Thymus (tissue), 11 donors: ENCODE measurements around the gene SHISA7. TPM values are rescaled to one million over a fixed set of nuclear protein-coding genes. Genes with fewer than 3 reads are reported as not detected.
"Not testable (repeated sequence)": the region's sequence is repeated elsewhere in the genome, so short reads cannot be mapped to it uniquely, and the experiment has no call there.

Source experiments
- DNase-seq, 9 donors: peaks; one replicate each; pipeline ENCODE4 v3.0.0-alpha.2; 2013; ENCODE audit warnings: low spot score in 9 of 9, low read depth in 6 of 9, missing footprints in 1 of 9
- H3K27ac ChIP-seq, 2 donors: one replicate each; pipeline ENCODE4 v1.5.1; 2013; ENCODE audit warnings: control low read depth in 1 of 2, low read depth in 1 of 2, low read length in 1 of 2, mild to moderate bottlenecking in 1 of 2, moderate library complexity in 1 of 2
- H3K27me3 ChIP-seq, 2 donors: one replicate each; pipeline ENCODE4 v1.5.1; 2013; ENCODE audit warnings: low read length in 1 of 2; ENCODE audit not compliant: control insufficient read depth in 2 of 2, insufficient read depth in 1 of 2
- H3K36me3 ChIP-seq, 2 donors: one replicate each; pipeline ENCODE4 v1.5.1; 2013; ENCODE audit warnings: low read length in 1 of 2, mild to moderate bottlenecking in 1 of 2, moderate library complexity in 1 of 2; ENCODE audit not compliant: control insufficient read depth in 2 of 2, insufficient read depth in 2 of 2
- H3K4me1 ChIP-seq, 2 donors: one replicate each; pipeline ENCODE4 v1.5.1; 2013; ENCODE audit warnings: low read length in 2 of 2; ENCODE audit not compliant: control insufficient read depth in 2 of 2, insufficient read depth in 2 of 2
- H3K4me3 ChIP-seq, 2 donors: one replicate each; pipeline ENCODE4 v1.5.1; 2013; ENCODE audit warnings: low read length in 2 of 2, control low read depth in 1 of 2, mild to moderate bottlenecking in 1 of 2
- H3K9me3 ChIP-seq, 2 donors: one replicate each; pipeline ENCODE4 v1.5.1; 2013; ENCODE audit warnings: low read length in 1 of 2, mild to moderate bottlenecking in 1 of 2; ENCODE audit not compliant: control insufficient read depth in 2 of 2, insufficient read depth in 1 of 2
- WGBS: extraction: QIAGEN DNeasy Blood & Tissue Kit; methylation state at CpG from one replicate; pipeline ENCODE4 v1.1.7; 2013; 5-methylcytosine and 5-hydroxymethylcytosine counted together
- polyA plus RNA-seq: library from polyadenylated mRNA; stranded (reverse); fragments of 200-250 nt; gene quantifications from one replicate; pipeline ENCODE4 v1.2.3, GENCODE V29; 2013
- total RNA-seq: library from RNA; stranded (reverse); fragments of 120-200 nt; gene quantifications from one replicate; pipeline ENCODE4 v1.2.4, GENCODE V29; 2013
- donor health status: healthy.

Gene SHISA7
- total and polyA plus RNA-seq, 2 donors: 0.05 to 0.11 TPM

GRCh38 chr19:55451965-55452748 lies 9.1 kb upstream of the SHISA7 start:
- Histone ChIP-seq H3K4me1 (peaks cover 13 to 15% of the 10 kb centered on the region in 2 donors), H3K27me3 (peaks cover 28 to 63% of the 10 kb centered on the region in 2 donors), H3K27ac (no peak overlapping the region), H3K36me3 (peaks cover 0 to 4% of the 10 kb centered on the region in 2 donors), H3K4me3 (peak overlapping the region; percentile 18 to 49), H3K9me3 (no peaks in the 10 kb centered on the region)
- DNase-seq: peak in 4 of 9 donors; percentile 41 to 72 (median 52)
- WGBS: 5% methylated on average over 57 of the region's 57 CpGs

GRCh38 chr19:55451163-55451964 lies 8.3 kb upstream of the SHISA7 start:
- no peaks in the 10 kb centered on the region for H3K9me3 ChIP-seq
- H3K27ac ChIP-seq: no peak overlapping the region
- DNase-seq: peak in 1 of 9 donors; percentile 34
- H3K4me1 ChIP-seq: peaks cover 13 to 15% of the 10 kb centered on the region in 2 donors
- peak overlapping the region; percentile 18 to 49 for H3K4me3 ChIP-seq
- WGBS: 3% methylated on average over 80 of the region's 80 CpGs
- H3K36me3 ChIP-seq: peaks cover 0 to 4% of the 10 kb centered on the region in 2 donors
- H3K27me3 ChIP-seq: peaks cover 32 to 71% of the 10 kb centered on the region in 2 donors

DNA sequence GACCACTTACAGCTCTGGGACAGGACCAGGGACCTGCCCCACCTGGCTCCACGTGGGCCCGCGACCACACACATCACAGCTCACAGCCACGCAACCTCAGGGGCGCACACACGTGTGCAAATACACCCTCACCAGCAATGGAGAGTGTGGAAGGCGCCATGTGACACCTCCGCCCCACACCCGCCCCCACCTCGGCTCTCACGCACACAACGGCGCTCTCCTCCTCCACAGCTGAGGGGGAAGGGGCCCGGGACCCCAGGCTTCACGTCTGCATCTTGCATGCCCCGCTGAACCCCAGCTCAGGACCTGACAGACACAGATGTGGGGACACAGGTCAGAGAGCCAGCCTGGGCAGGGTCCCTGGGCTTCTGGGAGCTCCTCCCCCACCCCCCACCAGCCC lies 6.4 kb upstream of the SHISA7 start:
- Histone ChIP-seq H3K27me3 (peaks cover 45 to 88% of the 10 kb centered on the region in 2 donors), H3K9me3 (no peaks in the 10 kb centered on the region), H3K4me1 (peaks cover 13 to 15% of the 10 kb centered on the region in 2 donors), H3K36me3 (no peaks in the 10 kb centered on the region), H3K27ac (no peak overlapping the region), H3K4me3 (no peak overlapping the region)
- WGBS: 43% methylated on average over 16 of the region's 16 CpGs
- DNase-seq: no peak

DNA sequence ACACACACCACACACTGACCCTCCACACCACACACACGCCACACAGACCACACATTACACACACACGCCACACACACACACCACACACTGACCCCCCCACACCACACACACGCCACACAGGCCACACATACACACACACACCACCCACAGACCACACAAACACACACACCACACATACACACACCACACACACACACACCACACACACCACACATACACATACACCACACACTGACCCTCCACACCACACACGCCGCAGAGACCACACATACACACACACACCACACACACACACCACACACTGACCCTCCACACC lies 5.0 kb upstream of the SHISA7 start:
- H3K4me1 ChIP-seq: peaks cover 16 to 18% of the 10 kb centered on the region in 2 donors
- H3K27ac ChIP-seq, H3K9me3 ChIP-seq, DNase-seq, H3K4me3 ChIP-seq, H3K36me3 ChIP-seq: not testable (repeated sequence)
- peaks cover 55 to 92% of the 10 kb centered on the region in 2 donors for H3K27me3 ChIP-seq
- 95% methylated on average over 5 of the region's 5 CpGs for WGBS

GRCh38 chr19:55447421-55448174 lies 4.5 kb upstream of the SHISA7 start:
- no peaks in the 10 kb centered on the region for H3K9me3 ChIP-seq
- no peaks in the 10 kb centered on the region for H3K36me3 ChIP-seq
- DNase-seq: no peak
- H3K4me3 ChIP-seq: no peak overlapping the region
- peaks cover 17% of the 10 kb centered on the region in 2 donors for H3K4me1 ChIP-seq
- H3K27me3 ChIP-seq: peaks cover 60 to 92% of the 10 kb centered on the region in 2 donors
- no peak overlapping the region for H3K27ac ChIP-seq
- 49% methylated on average over 16 of the region's 16 CpGs for WGBS

- no peak for DNase-seq
These were observed 3.0 kb upstream of the SHISA7 start for GRCh38 chr19:55446060-55446459.

DNA sequence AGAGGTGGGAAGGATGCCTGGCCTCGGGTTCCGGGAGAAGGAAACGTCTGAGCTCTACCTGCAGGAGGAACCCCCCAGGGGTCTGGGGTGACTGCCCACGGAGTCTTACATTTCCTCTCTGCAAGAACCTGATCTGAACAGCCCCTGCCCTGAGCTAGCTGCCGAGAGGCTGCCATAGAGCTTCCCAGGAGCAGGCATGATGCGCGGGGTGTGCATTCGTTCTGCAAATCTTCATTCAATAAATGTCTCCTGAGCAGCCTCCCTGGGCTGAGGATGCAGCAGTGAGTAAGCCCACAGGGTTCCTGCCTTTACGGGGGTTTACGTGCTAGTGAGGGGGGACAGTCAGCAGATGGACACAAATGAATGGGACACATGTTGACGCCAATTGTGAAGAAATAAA lies 1.5 kb upstream of the SHISA7 start:
- Histone ChIP-seq H3K36me3 (no peaks in the 10 kb centered on the region), H3K9me3 (peaks cover 0 to 15% of the 10 kb centered on the region in 2 donors), H3K27me3 (peaks cover 61 to 92% of the 10 kb centered on the region in 2 donors), H3K4me1 (peaks cover 8 to 22% of the 10 kb centered on the region in 2 donors), H3K4me3 (no peak overlapping the region), H3K27ac (no peak overlapping the region)
- DNase-seq: no peak
- WGBS: 49% methylated on average over 11 of the region's 11 CpGs

More at GRCh38 chr19:55446060-55446459, 3.0 kb upstream of the SHISA7 start:
- H3K36me3 ChIP-seq: no peaks in the 10 kb centered on the region
- peaks cover 8 to 16% of the 10 kb centered on the region in 2 donors for H3K4me1 ChIP-seq
- no peak overlapping the region for H3K27ac ChIP-seq
- peaks cover 60 to 91% of the 10 kb centered on the region in 2 donors for H3K27me3 ChIP-seq
- H3K4me3 ChIP-seq: no peak overlapping the region
- WGBS: 73% methylated on average over 8 of the region's 8 CpGs
- H3K9me3 ChIP-seq: peaks cover 0 to 4% of the 10 kb centered on the region in 2 donors

- Histone ChIP-seq H3K9me3 (peaks cover 0 to 15% of the 10 kb centered on the region in 2 donors), H3K4me3 (no peak overlapping the region), H3K27ac (no peak overlapping the region), H3K4me1 (peaks cover 8 to 22% of the 10 kb centered on the region in 2 donors), H3K27me3 (peaks cover 61 to 92% of the 10 kb centered on the region in 2 donors), H3K36me3 (no peaks in the 10 kb centered on the region)
- no peak for DNase-seq
- WGBS: 38% methylated on average over 18 of the region's 18 CpGs
These were observed 852 bp upstream of the SHISA7 start for GRCh38 chr19:55443824-55444480.
